BJ (cell line): ENCODE measurements around the gene MAP3K15. TPM values are rescaled to one million over a fixed set of nuclear protein-coding genes. Genes with fewer than 3 reads are reported as not detected.
A peak's percentile ranks its signal among the peaks of the same experiment; 100 is the strongest.

ENCODE experiments used
- CTCF ChIA-PET: fragments of 350-600 bp; formaldehyde crosslinking; extraction: SDS; loops from one replicate; lab custom pipeline; 2021; ENCODE audit warnings: antibody characterized with exemption, inconsistent platforms; lab: Yijun Ruan, JAX
- POLR2A ChIA-PET: fragments of 300-600 bp; sonication (Branson Sonifier 250); formaldehyde crosslinking; extraction: SDS; loops from one replicate; lab custom pipeline; 2021; ENCODE audit warnings: antibody characterized with exemption; lab: Charles Lee
- DNase-seq: peaks from one replicate; pipeline ENCODE4 v3.0.0-alpha.2; 2011; ENCODE audit warnings: low read depth
- H3K27me3 ChIP-seq: 2 replicates; pipeline ENCODE4 v1.6.0; 2011; ENCODE audit warnings: low read length; ENCODE audit not compliant: control insufficient read depth, insufficient read depth
- H3K36me3 ChIP-seq: 2 replicates; pipeline ENCODE4 v1.5.1; 2011; ENCODE audit warnings: low read length; ENCODE audit not compliant: control insufficient read depth, insufficient read depth
- H3K4me3 ChIP-seq: 2 replicates; pipeline ENCODE4 v1.5.1; 2011; ENCODE audit warnings: low read depth, mild to moderate bottlenecking, control low read depth, low read length
- CTCF ChIP-seq: IDR thresholded peaks from 2 replicates; pipeline ENCODE4 v1.5.1; 2011; ENCODE audit warnings: low read depth, mild to moderate bottlenecking, control low read depth, inconsistent platforms, low read length, moderate library complexity; ENCODE audit not compliant: insufficient read depth
- polyA plus RNA-seq: library from polyadenylated mRNA; depleted of rRNA; stranded (reverse); fragments of >200 nt; gene quantifications from 2 replicates; pipeline ENCODE4 v1.2.3, GENCODE V29; 2011

The MAP3K15 gene
- polyA plus RNA-seq, 1 experiment, result 0.04 TPM

- ChIA-PET POLR2A (no interaction called here), CTCF (interaction anchor here (0.7 kb wide), 1 partner anchor 13 kb away, joined by 3 read pairs; no protein-coding TSS in a partner anchor)
These were observed 145.2 kb downstream of the MAP3K15 start for GRCh38 chrX:19370061-19370460.

GRCh38 chrX:19368576-19368975, 146.7 kb downstream of the MAP3K15 start:
- H3K36me3 ChIP-seq, result no peaks in the 10 kb centered on the region
- no peak for TF ChIP-seq CTCF
- H3K27me3 ChIP-seq, result no peaks in the 10 kb centered on the region; the same call in 1 of the 2 replicates
- no peak for DNase-seq
- H3K4me3 ChIP-seq, result no peak overlapping the region
- ChIA-PET POLR2A (no interaction called here), CTCF (no interaction called here)

More at GRCh38 chrX:19370061-19370460, 145.2 kb downstream of the MAP3K15 start:
- TF ChIP-seq CTCF, result no peak
- Histone ChIP-seq H3K4me3 (no peak overlapping the region), H3K27me3 (no peaks in the 10 kb centered on the region; the same call in 1 of the 2 replicates), H3K36me3 (no peaks in the 10 kb centered on the region)
- DNase-seq, result peak; percentile 6

- Histone ChIP-seq H3K36me3 (peaks cover 1% of the 10 kb centered on the region; the same call in 1 of the 2 replicates), H3K27me3 (no peaks in the 10 kb centered on the region), H3K4me3 (no peak overlapping the region)
- no peak for TF ChIP-seq CTCF
- CTCF ChIA-PET, result no interaction called here
- no peak for DNase-seq
- POLR2A ChIA-PET, result no interaction called here
These were observed 153.6 kb downstream of the MAP3K15 start for GRCh38 chrX:19361701-19362100.

- no peak for DNase-seq
- TF ChIP-seq CTCF, result no peak
- ChIA-PET CTCF (no interaction called here), POLR2A (no interaction called here)
- H3K27me3 ChIP-seq, result no peaks in the 10 kb centered on the region
- H3K4me3 ChIP-seq, result no peak overlapping the region
- peaks cover 1% of the 10 kb centered on the region; the same call in 1 of the 2 replicates for H3K36me3 ChIP-seq
These were observed 154.4 kb downstream of the MAP3K15 start for GRCh38 chrX:19360903-19361302.

- CTCF ChIA-PET, result no interaction called here
- no peak overlapping the region for H3K4me3 ChIP-seq
- TF ChIP-seq CTCF, result no peak
- POLR2A ChIA-PET, result no interaction called here
- H3K27me3 ChIP-seq, result no peaks in the 10 kb centered on the region
- H3K36me3 ChIP-seq, result peaks cover 1% of the 10 kb centered on the region; the same call in 1 of the 2 replicates
- no peak for DNase-seq
These were observed 156.8 kb downstream of the MAP3K15 start for GRCh38 chrX:19358521-19358920.
